ENCODE results near the gene KCNK15.

The KCNK15 gene

DNA sequence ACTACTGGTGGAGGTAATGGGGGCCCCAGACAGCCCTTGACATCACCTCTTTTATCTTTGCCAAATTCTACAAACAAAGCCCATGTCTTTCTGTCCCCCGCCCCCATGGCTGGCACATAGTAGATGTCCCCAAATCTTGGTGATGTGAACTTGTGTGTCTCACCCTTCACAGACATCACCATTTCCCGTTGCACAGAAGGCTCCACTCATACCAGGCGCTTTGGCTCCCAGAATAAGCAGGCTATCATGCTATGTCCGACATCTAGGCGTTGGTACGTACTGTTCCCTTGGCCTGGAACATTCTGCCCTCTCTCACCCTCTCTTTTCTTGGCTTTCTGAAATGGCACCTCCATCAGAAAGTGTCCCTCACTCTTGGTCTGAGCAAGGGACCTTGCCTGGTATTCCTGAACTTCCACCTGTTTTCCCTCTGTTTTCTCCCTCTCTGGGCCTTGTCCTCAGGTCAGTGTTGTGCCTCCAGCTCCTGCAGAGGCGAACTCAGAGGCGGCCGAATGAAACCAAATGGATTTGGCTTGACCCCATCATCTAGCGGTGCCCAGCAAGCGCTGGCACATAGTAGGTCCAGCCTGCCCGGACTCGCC lies 31.5 kb upstream of the KCNK15 start:
- TF ChIP-seq EZH2 (IDR thresholded peaks at IDR 0.05; ENCODE audit: borderline replicate concordance, low read length), result no peak
- TF ChIP-seq, protein P1, sequence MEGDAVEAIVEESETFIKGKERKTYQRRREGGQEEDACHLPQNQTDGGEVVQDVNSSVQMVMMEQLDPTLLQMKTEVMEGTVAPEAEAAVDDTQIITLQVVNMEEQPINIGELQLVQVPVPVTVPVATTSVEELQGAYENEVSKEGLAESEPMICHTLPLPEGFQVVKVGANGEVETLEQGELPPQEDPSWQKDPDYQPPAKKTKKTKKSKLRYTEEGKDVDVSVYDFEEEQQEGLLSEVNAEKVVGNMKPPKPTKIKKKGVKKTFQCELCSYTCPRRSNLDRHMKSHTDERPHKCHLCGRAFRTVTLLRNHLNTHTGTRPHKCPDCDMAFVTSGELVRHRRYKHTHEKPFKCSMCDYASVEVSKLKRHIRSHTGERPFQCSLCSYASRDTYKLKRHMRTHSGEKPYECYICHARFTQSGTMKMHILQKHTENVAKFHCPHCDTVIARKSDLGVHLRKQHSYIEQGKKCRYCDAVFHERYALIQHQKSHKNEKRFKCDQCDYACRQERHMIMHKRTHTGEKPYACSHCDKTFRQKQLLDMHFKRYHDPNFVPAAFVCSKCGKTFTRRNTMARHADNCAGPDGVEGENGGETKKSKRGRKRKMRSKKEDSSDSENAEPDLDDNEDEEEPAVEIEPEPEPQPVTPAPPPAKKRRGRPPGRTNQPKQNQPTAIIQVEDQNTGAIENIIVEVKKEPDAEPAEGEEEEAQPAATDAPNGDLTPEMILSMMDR (IDR thresholded peaks at IDR 0.05; ENCODE audit: low read length), result no peak
- no peak overlapping the region for H3K4me2 ChIP-seq (ENCODE audit: low read length)
- H4K20me1 ChIP-seq (ENCODE audit: insufficient read depth, low read length), result no peaks in the 10 kb centered on the region
- H3K4me1 ChIP-seq (ENCODE audit: insufficient read depth, low read length, severe bottlenecking), result no peaks in the 10 kb centered on the region
- no peak overlapping the region for H3K9ac ChIP-seq (ENCODE audit: low read length)
- H3K79me2 ChIP-seq (ENCODE audit: insufficient read depth, low read length), result no peaks in the 10 kb centered on the region
- H2AFZ ChIP-seq (ENCODE audit: low read length), result no peak overlapping the region
- H3K36me3 ChIP-seq (ENCODE audit: insufficient read depth, low read length), result no peaks in the 10 kb centered on the region
- H3K9me3 ChIP-seq (ENCODE audit: low read length), result no peaks in the 10 kb centered on the region
- H3K4me3 ChIP-seq (ENCODE audit: low read depth, low read length, poor library complexity, severe bottlenecking), result no peak overlapping the region
- no peaks in the 10 kb centered on the region for H3F3A ChIP-seq (ENCODE audit: insufficient read depth, low read length)
- H3K9me2 ChIP-seq (ENCODE audit: low read depth, low read length), result no peaks in the 10 kb centered on the region
- no peak overlapping the region for H3K27ac ChIP-seq (ENCODE audit: low read depth, low read length, poor library complexity, severe bottlenecking)
- H3K27me3 ChIP-seq (ENCODE audit: insufficient read depth, low read length), result peaks cover 5% of the 10 kb centered on the region; the same call in 1 of the 2 replicates

DNA sequence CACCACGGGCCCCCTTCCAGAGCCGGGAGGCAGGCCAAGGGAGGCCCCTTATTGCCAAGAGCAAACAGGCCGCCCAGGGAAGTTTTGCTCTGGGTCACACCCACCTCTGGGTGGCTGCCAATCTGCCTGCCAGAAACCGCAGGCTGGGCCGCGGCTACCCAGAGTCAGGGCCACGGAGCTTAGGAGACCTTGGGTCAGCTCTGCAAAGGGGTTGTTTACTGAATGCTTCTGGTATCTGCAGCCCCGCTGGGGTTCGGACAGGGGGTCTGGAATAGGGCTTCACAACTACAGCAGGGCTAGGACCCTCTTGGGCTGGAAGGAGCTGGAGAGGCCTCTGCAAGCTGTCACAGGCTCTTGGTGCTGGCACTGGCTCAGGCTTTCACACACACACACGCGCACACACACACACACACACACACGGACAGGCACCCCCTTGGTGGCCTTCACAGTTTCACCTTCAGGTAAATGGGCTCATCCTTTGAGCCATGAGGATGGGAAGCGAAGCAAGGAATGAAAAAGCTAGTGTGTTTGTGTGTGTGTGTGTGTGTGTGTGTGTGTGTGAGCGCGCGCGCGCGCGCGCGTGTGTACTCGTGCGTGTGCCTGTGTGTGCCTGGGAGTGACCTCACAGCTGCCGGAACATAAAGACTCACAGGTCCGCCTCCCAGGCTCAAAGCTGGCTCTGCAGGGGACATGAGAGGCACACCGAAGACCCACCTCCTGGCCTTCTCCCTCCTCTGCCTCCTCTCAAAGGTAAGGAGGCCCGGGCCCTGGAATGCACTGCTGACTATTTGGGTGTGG lies 30.8 kb upstream of the KCNK15 start, which contains the start of gene CCN5:
CCN5 (plus strand) TSS at position 669 of the 798 bp plus-strand sequence; CDS start at position 691, 22 bp downstream.
- Histone ChIP-seq H3F3A (ENCODE audit: insufficient read depth, low read length) (no peaks in the 10 kb centered on the region), H2AFZ (ENCODE audit: low read length) (no peak within 1 kb of the TSS), H3K9me2 (ENCODE audit: low read depth, low read length) (no peaks in the 10 kb centered on the region), H3K9me3 (ENCODE audit: low read length) (no peaks in the 10 kb centered on the region), H3K27ac (ENCODE audit: low read depth, low read length, poor library complexity, severe bottlenecking) (no peak within 1 kb of the TSS), H3K36me3 (ENCODE audit: insufficient read depth, low read length) (no peaks in the 10 kb centered on the region), H3K4me3 (ENCODE audit: low read depth, low read length, poor library complexity, severe bottlenecking) (no peak within 1 kb of the TSS), H3K4me2 (ENCODE audit: low read length) (no peak within 1 kb of the TSS), H3K4me1 (ENCODE audit: insufficient read depth, low read length, severe bottlenecking) (no peaks in the 10 kb centered on the region), H3K27me3 (ENCODE audit: insufficient read depth, low read length) (peaks cover 5% of the 10 kb centered on the region), H4K20me1 (ENCODE audit: insufficient read depth, low read length) (no peaks in the 10 kb centered on the region), H3K79me2 (ENCODE audit: insufficient read depth, low read length) (no peaks in the 10 kb centered on the region), H3K9ac (ENCODE audit: low read length) (no peak within 1 kb of the TSS)
- TF ChIP-seq EZH2 (IDR thresholded peaks at IDR 0.05; ENCODE audit: borderline replicate concordance, low read length), result no peak
- TF ChIP-seq, protein P1 (IDR thresholded peaks at IDR 0.05; ENCODE audit: low read length), result no peak

DNA sequence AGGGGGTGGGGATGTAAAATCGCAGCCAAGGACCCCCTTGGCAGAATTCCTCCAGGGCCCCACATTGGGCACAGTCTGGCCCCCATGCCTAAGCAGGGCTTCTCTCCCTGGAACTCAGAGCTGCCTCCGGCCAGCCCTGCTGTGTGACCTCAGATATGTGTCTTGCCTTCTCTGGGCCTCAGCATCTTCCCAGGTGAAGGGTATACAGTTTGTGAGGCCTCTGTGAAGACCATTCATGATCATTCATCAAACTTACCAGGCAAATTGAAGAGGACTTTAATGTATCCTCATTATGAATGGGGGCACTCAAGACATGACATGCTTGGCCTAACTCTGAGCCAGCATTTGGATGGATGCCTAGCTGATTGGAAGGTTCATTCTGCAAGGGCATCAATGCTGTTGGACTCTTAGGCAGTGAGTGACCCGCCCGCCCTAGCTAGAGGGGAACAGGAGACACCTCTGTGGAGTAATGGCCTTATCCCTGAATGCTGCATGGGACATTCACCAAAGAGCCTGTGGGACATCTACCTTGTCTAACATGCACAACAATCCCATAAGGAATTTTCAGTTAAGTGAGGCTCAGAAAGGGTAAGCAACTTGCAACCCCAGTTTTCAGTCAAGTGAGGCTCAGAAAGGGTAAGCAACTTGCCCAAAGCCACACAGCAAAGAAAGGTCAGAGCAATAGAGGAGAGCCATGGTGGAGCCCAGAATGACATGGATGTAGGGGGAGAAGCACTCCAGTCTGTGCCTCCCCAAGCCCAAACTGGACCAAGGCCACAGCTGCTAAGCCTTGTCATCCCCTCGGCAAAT lies 30.0 kb upstream of the KCNK15 start:
- H3K4me2 ChIP-seq (ENCODE audit: low read length), result no peak overlapping the region
- H3K9me2 ChIP-seq (ENCODE audit: low read depth, low read length), result no peaks in the 10 kb centered on the region
- no peak overlapping the region for H3K27ac ChIP-seq (ENCODE audit: low read depth, low read length, poor library complexity, severe bottlenecking)
- no peak overlapping the region for H2AFZ ChIP-seq (ENCODE audit: low read length)
- H3K4me3 ChIP-seq (ENCODE audit: low read depth, low read length, poor library complexity, severe bottlenecking), result no peak overlapping the region
- no peaks in the 10 kb centered on the region for H3K4me1 ChIP-seq (ENCODE audit: insufficient read depth, low read length, severe bottlenecking)
- no peaks in the 10 kb centered on the region for H3K79me2 ChIP-seq (ENCODE audit: insufficient read depth, low read length)
- peaks cover 5% of the 10 kb centered on the region for H3K27me3 ChIP-seq (ENCODE audit: insufficient read depth, low read length)
- no peak overlapping the region for H3K9ac ChIP-seq (ENCODE audit: low read length)
- H3K9me3 ChIP-seq (ENCODE audit: low read length), result no peaks in the 10 kb centered on the region
- no peaks in the 10 kb centered on the region for H4K20me1 ChIP-seq (ENCODE audit: insufficient read depth, low read length)
- no peak for TF ChIP-seq EZH2 (IDR thresholded peaks at IDR 0.05; ENCODE audit: borderline replicate concordance, low read length)
- TF ChIP-seq, protein P1 (IDR thresholded peaks at IDR 0.05; ENCODE audit: low read length), result no peak
- H3F3A ChIP-seq (ENCODE audit: insufficient read depth, low read length), result no peaks in the 10 kb centered on the region
- no peaks in the 10 kb centered on the region for H3K36me3 ChIP-seq (ENCODE audit: insufficient read depth, low read length)

All from OCI-LY1 (cell line).